HG03159 (cell line): ENCODE measurements around the gene GSX2.
"Not testable (repeated sequence)": the region's sequence is repeated elsewhere in the genome, so short reads cannot be mapped to it uniquely, and the experiment has no call there.

Experiments
- ATAC-seq: cut with Tn5 transposase; IDR thresholded peaks from one replicate; pipeline ENCODE4 v1.9.1; 2021; ENCODE audit warnings: mild to moderate bottlenecking, moderate library complexity; ENCODE audit not compliant: unreplicated experiment

The GSX2 gene

DNA sequence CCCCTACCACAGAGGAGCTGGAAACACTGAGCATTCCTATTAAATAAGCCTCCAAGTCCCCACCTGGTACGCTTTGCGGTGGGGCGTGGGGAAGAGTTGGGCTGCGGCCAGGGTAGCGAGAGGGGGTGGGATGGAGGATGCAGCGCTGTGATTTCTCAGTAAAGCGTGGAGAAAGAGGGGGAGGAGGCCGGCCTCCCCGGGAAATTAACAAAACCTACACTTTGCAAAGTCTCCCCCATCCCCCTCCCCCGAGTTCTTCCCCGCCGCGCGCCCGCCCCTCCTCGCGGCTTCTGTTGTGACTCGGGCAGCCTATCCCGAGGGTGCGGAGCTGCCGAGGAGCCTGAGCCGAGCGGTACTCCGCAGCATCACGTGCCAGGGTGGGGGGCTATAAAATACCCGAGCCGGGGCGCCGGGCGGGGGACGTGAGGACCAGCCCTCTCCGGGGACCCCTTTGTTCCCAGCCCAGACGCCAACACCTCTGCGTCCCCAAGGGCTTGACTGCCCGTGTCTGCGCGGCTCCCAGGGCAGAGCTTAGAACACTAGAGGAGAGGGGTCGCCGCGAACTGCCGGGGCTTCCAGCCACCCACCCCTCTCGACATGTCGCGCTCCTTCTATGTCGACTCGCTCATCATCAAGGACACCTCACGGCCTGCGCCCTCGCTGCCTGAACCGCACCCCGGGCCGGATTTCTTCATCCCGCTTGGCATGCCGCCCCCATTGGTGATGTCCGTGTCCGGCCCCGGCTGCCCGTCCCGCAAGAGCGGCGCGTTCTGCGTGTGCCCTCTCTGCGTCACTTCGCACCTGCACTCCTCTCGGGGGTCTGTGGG lies at the start of gene GSX2:
GSX2 (plus strand) TSS at position 416 of the 827 bp plus-strand sequence; CDS start at position 598, 182 bp downstream.
- ATAC-seq = no peak

DNA sequence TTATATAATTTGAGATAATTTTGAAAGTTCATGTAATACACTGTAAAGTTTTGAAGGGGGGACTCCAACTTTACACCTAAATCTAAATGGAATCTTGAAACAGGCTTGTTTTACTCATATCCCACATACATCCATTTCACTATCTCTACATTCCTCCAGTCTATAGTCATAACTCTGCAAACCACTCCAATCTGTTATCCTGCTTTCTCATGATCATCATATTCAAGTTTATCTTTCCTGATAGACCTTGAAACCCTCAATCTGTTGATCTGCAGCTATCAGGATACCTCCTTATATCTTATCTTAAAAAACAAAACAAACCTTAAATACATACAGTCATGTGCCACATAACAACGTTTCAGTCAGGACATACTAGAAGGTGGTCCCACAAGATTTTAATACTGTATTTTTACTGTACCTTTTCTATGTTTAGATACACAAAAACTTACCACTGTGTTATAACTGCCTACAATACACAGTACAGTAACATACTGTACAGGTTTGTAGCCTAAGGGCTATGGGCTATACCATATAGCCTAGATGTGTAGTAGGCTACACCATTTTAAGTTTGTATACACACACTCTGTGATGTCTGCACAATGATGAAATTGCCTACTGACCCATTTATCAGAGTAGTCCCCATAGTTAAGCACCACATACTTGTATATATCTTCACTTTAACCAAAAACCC lies 49.6 kb upstream of the GSX2 start:
- ATAC-seq = no peak

DNA sequence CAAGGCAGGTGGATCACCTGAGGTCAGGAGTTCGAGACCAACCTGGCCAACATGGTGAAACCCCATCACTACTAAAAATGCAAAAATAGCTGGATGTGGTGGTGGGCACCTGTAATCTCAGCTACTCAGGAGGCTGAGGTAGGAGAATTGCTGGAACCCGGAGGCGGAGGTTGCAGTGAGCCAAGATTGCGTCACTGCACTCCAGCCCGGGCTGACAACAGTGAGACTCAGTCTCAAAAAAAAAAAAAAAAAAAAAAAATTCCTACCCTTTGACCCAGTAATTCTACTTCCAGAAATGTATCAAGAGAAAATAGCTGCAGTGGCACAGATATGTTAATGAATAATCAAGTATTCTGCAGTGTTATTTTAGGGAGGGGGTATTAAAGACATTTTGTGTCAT lies 46.6 kb upstream of the GSX2 start:
- not testable (repeated sequence) for ATAC-seq

DNA sequence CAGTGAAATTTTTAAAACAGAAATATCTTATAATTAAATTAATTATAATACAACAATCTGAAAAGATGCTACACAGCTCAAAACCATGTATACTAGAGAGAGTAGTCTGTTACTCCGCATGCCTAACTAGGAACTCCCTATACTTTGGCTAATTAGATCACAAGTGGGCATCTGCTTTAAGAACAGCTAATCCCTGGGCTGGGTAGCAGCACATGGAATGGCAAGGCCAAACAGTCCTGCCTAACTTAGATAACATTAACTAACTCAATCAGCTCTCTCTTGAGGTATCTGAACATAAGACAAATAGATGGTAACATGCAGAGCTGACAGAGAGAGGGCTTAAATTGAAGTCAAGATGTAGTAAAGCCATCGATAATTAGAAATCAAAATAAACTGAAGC lies 45.5 kb upstream of the GSX2 start:
- no peak for ATAC-seq

DNA sequence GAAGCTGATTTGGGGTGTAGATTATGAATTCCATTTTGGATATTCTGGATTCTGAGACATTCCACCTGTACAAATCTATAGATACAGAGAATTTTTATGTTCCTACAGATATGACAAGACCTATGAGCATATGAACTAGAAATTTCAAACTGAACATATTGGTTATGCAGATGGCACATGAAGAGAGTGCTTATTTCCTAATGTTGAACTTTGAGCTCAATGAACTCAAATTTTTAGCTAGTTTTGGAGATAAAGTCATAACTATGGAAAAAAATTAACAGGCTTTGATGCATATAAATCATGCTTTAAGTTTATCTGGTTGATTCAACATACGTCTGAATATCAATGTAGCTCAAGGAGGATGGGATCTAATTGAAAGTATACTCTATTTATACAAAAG lies 44.5 kb upstream of the GSX2 start:
- ATAC-seq = no peak

DNA sequence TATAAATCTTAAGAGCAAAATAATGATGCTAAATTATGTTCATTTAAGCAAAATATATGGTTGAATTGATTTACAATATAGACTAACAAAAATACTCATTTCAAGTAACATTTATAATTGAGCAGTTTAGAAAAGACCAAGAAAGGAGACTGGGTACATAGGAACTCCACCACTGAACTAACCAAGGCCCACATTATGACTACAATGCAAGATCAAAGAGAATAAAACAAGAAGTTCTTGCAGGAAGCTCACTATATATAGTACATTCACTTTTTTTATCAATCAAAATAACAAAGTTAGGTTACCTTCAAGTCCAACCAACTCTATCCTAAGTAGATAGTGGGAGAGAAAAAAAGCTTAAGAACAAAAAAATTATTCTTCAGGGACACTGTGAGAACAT lies 43.6 kb upstream of the GSX2 start:
- ATAC-seq = no peak

DNA sequence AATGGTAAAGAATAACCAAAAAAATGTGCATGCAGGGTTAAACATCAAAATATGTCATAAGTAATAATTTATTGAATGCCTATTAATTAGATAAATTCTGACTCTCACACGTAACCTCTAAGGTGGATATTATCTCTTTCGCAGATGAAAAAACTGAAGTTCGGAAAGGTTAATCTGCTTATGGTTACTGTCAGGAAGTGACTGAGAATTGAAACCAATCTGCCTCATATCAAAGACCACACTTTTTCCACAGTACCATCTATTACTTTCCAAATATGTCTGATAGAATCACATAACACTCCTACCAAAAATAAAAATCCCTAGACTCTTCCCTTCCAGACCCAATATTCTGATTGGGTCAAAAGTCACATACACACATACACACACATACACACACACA lies 41.8 kb upstream of the GSX2 start:
- peak; percentile 45 for ATAC-seq

DNA sequence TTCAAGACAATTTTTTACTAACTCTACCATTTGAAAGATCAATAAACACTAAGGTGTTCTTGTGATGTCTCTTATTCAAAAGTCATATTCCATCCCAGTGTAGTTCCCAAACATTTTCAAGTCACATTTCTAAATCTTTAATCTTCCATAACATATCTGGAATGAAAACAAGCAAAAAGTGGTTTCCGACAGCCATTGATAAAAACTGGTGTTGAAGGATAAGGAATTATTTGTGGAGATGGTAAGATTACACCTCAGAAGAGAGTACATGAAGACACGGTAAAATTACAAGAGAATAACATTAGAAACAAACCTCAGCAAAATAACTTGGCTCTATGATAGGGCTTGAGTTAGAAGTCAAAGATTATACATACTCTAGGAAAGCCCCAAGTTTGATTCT lies 39.8 kb upstream of the GSX2 start:
- no peak for ATAC-seq

DNA sequence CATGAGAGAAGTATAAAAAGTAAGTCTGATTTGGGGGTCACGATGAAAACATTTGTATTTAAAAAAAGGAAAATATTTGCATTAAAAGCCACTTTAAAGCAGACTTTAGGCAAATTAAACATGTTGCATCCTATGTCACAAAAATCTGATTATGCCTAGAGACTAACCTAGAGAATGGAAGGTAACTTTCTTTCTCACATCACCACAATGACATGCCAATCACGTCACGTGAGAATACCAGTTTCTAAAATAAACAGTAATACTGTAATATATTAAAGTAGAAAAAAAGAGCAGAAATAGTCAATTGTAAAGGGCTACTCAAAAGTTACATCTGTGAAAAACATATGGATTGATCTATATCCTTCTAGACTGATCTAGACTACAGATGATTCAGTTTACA lies 38.9 kb upstream of the GSX2 start:
- ATAC-seq = no peak

DNA sequence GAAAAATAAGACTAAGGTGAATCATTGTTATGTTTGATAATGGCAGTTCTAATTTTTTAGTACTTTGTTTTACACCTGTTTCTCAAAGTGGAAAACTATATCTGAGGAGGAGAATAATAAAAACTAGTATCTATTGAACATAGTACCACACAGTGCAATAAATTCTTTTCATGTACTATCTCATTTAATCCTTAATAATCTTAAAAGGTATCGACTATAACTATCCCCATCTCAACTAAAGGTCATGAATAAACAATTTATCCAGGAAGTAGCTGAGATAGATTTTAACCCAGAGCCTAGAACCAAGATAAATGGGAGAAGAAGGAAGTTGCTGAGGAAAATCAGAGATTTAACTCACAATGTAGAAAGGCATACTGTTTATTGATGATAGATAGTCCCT lies 38.1 kb upstream of the GSX2 start:
- no peak for ATAC-seq

DNA sequence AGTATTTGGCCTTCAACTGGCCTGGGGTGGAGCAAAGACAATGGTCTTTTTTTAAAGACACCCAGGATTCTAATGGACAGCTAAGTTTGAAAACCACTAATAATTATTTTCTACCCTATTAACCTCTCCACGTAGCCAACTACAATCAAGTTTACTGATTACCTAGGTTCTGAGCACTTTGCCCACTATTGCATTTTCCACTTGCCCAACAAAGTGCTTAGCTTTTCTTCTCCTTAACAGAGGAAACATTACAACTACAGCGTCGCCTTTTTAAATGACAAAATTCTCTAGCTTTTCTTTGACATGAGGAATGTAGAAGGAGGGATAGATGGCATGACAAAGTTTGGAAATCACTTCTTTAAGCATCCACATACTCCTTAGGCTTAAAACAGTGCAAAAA lies 37.6 kb upstream of the GSX2 start:
- no peak for ATAC-seq

DNA sequence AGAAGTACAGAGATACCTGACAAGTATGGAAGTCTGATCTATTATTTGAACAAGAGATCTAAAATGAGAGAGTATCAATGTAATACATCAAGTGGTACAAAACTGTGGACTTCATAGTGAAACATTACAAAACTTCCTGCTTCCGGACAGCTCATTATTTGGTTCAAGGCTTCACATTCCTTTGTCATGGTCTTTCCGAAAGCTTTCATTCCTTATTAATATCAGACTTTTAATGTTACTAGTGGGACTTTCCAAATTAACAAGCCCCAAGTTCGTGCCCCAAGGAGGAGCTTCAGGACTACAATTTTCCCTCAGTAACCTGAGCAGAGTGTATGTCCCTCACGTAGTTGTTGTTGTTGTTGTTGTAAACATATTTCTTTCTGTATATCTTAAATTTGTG lies 36.7 kb upstream of the GSX2 start:
- ATAC-seq = no peak

DNA sequence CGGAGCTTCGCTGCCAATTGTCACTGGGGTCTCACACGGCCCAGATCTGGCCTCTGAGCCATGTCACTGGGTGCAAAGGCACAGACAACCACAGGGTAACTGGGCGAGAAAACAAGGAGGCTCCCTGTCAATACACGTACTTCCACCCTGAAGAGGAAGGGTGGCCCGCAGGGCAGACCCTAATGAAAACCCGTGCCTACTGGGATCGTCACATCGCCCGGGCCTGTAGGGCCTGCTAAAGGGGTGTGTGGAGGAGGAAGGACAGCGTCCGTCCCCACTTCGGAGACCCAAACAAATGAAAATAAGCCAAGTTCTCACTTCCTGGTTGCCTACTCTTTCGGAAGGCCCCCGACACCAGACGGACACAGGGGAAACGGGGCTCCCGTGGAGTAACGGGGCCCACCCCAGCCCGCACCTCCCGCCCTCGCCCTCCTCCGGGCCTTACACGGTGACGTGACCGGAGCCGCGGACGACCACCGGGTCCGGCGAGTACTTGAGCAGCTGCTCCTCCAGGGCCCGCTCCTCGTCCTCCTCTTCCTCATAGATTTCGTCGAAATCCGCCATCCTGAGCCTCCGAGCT lies 36.1 kb upstream of the GSX2 start:
- ATAC-seq = peak; percentile 29

DNA sequence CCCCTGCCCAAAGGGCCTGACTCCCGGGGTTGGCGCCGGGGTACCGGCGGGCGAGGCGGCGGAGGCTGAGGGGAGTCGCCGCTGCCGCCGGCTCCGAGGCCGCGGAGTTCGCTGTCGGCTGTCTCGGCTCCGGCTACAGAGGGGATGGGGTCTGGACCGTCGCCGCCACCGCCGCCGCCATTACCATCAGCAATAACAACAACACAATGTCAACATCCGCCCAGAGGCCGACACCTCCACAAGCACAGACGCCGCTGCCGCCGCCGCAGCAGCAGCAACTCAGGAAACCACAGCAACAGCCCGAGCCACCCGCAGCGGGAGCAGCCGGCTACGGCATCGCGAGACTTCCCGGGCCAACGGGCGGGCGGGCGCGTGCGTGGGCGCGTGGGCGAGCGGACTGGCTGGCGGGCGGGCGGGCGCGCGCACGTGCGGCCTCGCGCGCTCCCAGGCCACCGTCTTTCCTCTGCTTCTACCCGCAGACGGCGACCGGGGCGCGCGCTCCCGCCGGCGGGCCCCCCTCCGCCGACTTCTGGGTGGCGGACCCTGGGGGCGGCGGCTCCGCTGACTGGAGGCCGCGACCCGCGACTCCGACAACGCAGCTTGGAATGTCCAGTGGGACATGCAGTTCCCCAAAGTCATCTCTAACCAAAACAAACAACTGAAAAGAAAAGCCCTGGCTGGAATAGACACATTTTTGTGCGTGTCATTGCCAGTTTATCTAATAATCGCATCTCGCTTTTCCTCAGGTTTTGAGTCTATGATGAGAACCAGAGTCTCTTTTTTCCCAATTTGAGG lies 35.4 kb upstream of the GSX2 start, which contains the start of gene CHIC2:
CHIC2 (minus strand) TSS at position 289 of the 795 bp plus-strand sequence. CDS start 305 bp downstream, outside the sequence.
- ATAC-seq = peak; percentile 97

DNA sequence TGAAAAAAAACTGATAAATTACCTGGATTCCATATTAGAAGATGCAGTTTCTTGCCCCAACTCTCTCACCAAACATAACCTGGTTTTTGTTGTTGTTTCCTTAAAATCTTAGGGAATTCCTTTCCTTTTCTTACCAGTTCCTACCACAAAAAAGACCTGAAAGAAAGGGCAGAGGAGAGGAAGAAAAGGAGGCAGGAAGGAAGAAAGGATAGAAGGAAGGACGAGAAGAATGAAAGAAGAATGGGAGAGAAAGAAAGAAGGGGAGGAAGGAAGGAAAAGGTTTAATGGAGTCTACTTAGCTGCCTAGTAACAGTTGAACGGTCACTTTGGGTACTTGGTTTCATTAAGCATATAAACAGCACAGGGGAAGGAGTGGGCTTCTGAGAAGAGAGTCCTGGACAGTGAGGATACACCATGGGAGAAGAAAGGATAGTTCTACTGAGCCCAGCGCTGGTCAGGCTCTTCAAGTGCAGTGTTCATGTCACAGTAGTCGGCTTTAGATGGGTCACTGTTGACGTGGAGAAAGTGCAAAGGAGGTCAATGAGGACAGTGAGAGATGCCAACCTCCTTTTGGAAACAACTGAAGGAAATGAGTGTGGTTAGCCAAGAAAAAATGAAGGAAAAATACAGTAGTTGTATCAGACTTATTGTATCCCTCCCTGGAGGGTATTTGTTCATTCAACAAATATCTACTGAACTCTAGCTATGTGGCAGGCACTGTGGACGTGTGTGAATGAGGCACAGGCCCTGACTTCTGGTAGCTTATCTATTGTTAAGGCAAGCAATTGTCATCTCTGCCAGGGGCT lies 34.5 kb upstream of the GSX2 start:
- ATAC-seq = no peak

DNA sequence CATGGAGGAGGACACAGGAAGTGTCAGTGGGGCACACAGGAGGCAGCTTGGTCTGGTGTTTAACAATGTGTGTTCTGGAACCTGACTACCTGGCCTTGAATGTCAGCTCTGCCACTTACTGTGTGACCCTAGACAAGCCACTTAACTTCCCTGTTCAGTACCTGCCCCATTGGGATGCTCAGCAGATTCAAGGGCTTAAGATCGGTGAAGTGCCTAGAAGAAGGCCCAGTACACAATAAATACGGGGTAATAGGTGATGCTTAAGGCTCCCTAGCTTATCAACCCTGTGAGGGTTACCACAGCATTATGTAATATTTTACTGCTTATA lies 33.9 kb upstream of the GSX2 start:
- ATAC-seq = no peak

DNA sequence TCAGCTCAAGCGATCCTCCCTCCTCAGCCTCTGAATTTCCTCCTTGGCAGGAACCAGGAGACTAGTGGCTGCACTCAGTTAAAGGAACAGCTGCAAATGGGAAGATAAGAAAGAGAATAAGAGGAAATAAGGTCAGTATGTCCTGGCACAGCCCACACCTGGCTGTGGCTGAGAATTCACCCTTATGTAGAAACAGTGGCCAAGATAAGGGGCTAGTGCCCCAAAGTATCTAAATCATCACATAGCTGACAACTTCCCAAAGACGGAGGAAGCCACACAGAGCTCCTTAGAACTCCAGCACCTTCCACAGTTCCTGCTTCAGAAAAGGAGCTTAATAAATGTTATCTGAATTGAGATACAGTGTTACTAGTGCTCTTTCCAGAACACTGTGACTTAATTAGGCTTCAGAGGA lies 33.2 kb upstream of the GSX2 start:
- no peak for ATAC-seq

DNA sequence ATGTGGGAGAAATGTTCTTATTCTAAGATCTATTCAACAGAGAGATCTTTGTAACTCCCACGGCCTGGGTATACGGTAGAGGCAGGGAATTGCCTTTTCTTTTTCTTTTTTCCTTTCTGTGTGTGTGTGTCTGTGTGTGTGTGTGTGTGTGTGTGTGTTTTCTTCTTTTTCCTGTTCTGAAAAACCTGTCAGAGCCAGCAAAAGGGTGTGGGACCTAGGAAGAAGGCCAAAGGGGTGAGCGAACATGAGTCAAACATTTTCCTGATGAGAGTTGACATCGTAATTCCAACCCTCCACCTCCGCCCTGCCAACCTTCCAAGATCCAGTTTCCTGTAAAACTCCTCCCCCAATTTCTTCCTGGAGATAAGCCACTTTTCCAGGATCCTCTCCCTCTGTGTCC lies 32.8 kb upstream of the GSX2 start:
- no peak for ATAC-seq

DNA sequence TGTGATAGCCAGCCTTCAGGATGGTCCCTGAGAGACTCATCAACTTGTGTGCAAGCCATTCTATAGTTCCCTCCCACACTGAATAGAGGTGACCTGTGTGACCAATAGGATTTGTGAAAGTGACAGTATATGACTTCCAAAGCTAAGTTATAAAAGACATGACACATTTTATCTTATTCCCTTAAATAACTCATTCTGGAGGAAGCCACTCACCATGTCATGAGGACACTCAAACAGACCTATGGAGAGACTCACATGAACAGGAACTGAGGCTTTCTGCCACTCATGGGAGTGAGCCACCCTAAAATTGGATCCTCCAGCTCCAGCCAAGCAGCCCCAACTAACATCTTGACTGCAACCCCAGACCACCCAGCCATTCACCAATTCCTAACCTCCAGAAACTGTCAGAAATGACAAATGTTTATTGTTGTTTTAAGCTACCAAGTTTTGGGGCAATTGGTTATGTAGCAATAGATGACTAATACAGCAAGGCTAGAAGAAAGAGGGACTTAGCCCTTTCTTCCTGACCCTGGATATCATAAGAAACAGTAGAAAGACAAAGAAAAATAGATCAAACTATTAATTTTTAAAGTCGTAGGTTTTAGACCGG lies 26.6 kb upstream of the GSX2 start:
- ATAC-seq = no peak

DNA sequence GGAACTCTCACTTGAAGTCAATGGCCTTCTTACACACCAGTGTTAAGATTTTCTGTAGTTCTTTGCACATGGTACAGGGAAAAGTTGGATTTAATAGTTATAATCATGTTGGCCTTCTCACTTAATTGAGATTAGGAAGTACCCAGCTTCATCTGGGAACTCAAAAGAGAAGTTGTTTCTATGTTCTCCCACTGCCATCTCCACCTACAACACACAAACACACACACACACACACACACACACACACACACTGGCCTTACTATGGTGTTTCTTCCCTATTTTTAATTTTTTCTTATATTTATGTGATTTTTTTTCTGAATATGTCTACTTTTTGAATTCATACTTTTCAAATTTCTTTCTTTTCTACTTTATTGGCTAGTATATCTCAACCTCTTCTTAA lies 25.6 kb upstream of the GSX2 start:
- ATAC-seq = no peak
